KG1 (cell line): Measurements from ENCODE around the gene ASGR1.
"Not testable (repeated sequence)": the region's sequence is repeated elsewhere in the genome, so short reads cannot be mapped to it uniquely, and the experiment has no call there.

Experiments used
- DNase-seq: peaks from one replicate; lab custom pipeline; 2025; lab: John Stamatoyannopoulos, UW

ASGR1 gene

GRCh38 chr17:7191069-7191468 lies 11.9 kb upstream of the ASGR1 start:
- DNase-seq: no peak

- no peak for DNase-seq
Observed at GRCh38 chr17:7190276-7190917, 11.2 kb upstream of the ASGR1 start.

GRCh38 chr17:7186241-7186640 lies 7.1 kb upstream of the ASGR1 start:
- DNase-seq: no peak

GRCh38 chr17:7184647-7185046 lies 5.5 kb upstream of the ASGR1 start:
- no peak for DNase-seq

GRCh38 chr17:7184091-7184488 lies 4.9 kb upstream of the ASGR1 start:
- DNase-seq: no peak

- DNase-seq: no peak
Observed at GRCh38 chr17:7183433-7184090, 4.4 kb upstream of the ASGR1 start.

- DNase-seq: not testable (repeated sequence)
Observed at GRCh38 chr17:7182101-7182500, 2.9 kb upstream of the ASGR1 start.

GRCh38 chr17:7178973-7179316 lies 225 bp downstream of the ASGR1 start:
- no peak for DNase-seq

- no peak for DNase-seq
Observed at GRCh38 chr17:7177954-7178477, 1.2 kb downstream of the ASGR1 start.

GRCh38 chr17:7177191-7177953 lies 1.8 kb downstream of the ASGR1 start:
- peak; percentile 25 for DNase-seq

- DNase-seq: no peak
Observed at GRCh38 chr17:7176841-7177190, 2.4 kb downstream of the ASGR1 start.

- no peak for DNase-seq
Observed at GRCh38 chr17:7176107-7176840, 2.9 kb downstream of the ASGR1 start.

- DNase-seq: no peak
Observed at GRCh38 chr17:7175330-7175733, 3.8 kb downstream of the ASGR1 start.

GRCh38 chr17:7174603-7175326 lies 4.4 kb downstream of the ASGR1 start:
- no peak for DNase-seq

GRCh38 chr17:7173687-7174602 lies 5.2 kb downstream of the ASGR1 start:
- no peak for DNase-seq

- not testable (repeated sequence) for DNase-seq
Observed at GRCh38 chr17:7172522-7173191, 6.5 kb downstream of the ASGR1 start.

- DNase-seq: not testable (repeated sequence)
Observed at GRCh38 chr17:7169565-7169908, 9.6 kb downstream of the ASGR1 start.

GRCh38 chr17:7168841-7169564 lies 10.2 kb downstream of the ASGR1 start:
- not testable (repeated sequence) for DNase-seq

- DNase-seq: no peak
Observed at GRCh38 chr17:7167832-7168231, 11.3 kb downstream of the ASGR1 start.
